Measurements from ENCODE around the gene DET1.
"Not testable (repeated sequence)": the region's sequence is repeated elsewhere in the genome, so short reads cannot be mapped to it uniquely, and the experiment has no call there.

The DET1 gene

DNA sequence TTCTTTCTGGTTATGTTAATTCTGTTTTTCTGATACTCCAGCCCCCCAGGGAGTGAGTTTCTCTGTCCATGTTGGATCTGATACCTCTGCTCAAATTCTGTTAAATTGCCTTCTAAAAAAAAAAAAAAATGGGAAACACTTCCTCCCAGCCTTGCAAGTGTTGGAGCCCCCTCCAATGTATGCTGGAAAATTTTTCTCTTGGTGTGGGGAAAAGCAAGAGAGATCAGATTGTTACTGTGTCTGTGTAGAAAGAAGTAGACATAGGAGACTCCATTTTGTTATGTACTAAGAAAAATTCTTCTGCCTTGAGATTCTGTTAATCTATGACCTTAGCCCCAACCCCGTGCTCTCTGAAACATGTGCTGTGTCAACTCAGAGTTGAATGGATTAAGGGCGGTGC is 6.1 kb downstream of the DET1 start:
- not testable (repeated sequence) for DNase-seq (ENCODE audit: low read depth)

- no peak for DNase-seq (ENCODE audit: low read depth)
These were observed 7.0 kb downstream of the DET1 start for GRCh38 chr15:88539441-88539840.

DNA sequence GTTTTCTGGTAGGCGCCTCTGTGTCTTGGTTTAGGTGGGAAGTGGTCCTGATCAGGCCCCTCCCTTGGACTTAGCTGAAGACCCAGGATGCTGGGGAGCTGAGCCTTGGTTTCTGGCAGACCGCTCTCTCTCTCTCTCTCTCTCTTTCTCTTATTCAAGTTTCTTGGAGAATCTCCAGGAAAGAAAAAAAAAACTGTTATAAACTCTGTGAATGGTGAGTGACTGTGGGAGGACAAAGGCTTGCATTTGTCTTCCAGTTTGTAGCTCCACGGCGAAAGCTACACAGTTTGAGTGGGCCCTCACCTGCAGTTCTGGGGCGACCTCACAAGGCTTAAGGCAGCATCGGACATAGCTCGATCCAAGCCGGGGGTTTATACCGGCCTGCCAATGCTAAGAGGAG is 7.5 kb downstream of the DET1 start:
- no peak for DNase-seq (ENCODE audit: low read depth)

GRCh38 chr15:88537591-88538317 is 8.7 kb downstream of the DET1 start:
- no peak for DNase-seq (ENCODE audit: low read depth)

DNA sequence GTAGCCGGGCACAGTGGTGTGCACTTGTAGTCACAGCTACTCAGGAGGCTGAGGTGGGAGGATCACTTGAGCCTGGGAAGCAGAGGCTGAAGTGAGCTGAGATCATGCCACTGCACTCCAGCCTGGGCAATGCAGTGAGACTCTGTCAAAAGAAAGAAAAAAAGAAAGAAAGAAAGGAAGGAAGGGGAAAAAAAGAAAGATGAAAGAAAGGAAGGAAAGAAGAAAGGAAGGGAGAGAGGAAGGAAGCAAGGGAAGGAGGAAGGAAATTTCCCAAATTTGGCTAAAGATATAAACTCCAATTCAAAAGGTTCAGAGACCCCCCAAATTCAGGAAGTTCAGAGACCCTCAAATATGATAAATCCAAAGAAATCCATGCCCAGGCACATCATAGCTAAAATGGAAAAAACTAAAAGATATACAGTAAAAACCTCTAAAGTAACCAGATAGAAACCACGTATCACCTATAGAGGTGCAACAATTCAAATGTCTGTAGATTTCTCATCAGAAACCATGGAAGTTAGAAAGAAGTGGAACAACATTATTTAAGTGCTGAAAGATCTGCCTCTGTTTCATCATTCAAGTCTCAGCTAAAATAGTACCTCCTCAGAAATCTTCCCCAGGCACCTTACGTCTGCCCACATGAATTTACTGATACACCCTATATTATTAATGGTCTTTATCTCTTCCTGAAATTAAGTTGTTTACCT is 10.7 kb downstream of the DET1 start:
- no peak for DNase-seq (ENCODE audit: low read depth)

DNA sequence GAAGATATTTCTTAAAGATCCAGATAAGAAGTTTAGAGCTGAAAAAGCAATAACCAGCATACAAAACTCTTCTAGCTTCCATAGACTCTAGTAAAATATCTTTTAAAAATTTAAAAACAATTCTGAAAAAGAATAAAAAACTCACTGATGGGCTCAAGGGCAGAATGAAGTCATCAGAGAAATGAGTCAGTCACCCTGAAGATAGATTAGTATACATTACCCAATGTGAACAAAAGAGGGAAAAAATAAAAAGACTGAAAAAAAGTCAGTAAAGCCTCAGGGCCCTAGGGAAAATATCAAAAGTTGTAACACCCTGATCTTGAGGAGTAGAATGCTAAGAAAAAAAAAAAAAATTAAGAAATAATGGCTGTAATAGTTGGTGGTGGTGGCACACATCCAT is 11.4 kb downstream of the DET1 start:
- DNase-seq (ENCODE audit: low read depth): no peak

GRCh38 chr15:88533376-88533775 is 13.1 kb downstream of the DET1 start:
- DNase-seq (ENCODE audit: low read depth): no peak

DNA sequence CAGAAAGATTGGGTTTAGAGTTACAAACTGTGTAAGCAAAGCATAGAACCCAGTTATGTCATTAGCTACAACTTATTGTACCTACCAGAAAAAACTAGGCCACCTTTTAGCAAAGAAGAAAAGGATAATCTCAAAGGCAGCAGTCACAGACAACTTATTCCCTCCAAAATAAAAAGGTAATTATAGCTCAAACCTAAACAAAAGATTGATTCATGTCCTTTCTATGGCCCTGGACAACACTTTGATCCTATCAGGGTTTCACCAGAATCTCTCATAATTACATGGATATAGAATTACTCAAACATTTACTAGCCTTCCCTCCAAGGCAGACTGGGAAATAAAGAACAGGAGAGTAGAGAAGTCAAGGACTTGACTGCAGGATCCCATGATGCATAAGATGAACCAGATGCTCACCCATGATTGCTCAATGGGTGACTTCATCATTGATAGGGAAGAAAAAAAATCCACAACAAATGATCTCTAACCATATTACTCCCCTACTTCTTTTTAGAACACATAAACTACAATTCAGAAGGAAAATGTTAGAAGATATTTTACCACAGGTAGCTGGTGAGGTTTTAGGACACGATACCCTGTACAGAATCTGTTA is 17.4 kb downstream of the DET1 start:
- DNase-seq (ENCODE audit: low read depth): no peak

DNA sequence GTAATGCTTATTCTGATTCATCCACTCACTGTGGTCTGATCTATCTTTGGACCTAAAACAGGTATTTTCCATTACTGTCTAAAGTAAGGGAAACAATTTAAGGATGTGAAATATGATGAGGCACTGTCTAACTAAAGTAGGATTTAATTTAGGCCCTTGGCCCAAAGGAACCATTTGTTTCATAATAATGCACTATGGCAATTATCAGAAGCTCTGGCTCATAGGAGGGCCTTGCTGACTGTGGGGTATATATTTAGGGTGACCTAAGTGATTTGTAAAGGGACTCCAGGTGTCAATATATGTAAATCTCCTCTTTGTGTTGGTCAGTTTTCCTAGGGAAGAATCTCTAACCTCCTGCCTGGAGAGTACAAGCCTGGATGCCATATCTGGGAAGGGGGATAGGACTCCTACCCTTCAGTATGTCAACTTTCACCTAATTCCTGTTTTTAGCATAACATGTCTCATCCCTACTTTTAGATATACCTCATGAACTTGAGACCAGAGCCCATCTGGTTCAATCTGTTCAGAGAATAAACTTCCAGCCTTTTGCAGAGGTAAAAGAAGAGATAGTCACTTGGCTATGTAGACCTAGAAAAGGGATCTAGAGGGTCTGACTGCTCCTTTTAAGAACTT is 20.1 kb downstream of the DET1 start:
- DNase-seq (ENCODE audit: low read depth): no peak

GRCh38 chr15:88525418-88525817 is 21.1 kb downstream of the DET1 start:
- no peak for DNase-seq (ENCODE audit: low read depth)

DNA sequence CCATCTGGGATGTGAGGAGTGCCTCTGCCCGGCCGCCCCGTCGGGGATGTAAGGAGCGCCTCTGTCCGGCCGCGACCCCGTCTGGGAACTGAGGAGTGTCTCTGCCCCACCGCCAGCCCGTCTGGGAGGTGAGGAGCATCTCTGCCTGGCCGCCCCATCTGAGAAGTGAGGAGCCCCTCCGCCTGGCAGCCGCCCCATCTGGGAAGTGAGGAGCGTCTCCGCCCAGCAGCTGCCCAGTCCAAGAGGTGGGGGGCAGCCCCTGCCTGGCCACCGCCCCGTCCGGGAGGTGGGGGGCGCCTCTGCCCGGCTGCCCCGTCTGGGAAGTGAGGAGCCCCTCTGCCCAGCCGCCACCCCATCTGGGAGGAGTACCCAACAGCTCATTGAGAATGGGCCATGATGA is 22.4 kb downstream of the DET1 start:
- DNase-seq (ENCODE audit: low read depth): not testable (repeated sequence)

- no peak for DNase-seq (ENCODE audit: low read depth)
These were observed 27.6 kb downstream of the DET1 start for GRCh38 chr15:88518903-88519302.

DNA sequence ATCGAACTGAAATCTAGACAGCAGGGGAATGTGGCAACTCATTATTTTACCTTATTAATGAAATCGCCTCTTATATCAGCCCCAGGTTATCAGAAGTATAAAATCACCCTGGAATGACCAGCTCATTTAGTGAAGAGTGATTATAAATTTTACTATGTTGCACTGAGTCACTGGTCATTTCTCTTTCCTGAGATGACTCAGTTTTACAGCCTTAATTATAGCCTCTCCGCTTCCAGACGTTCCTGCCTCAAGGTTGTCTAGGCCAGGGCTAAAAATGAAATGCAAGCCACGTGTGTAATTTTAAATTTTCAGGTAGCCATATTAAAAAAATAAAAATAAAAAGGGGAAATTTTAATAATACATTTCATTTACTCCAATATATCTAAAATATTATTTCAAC is 33.3 kb downstream of the DET1 start:
- DNase-seq (ENCODE audit: low read depth): no peak

DNA sequence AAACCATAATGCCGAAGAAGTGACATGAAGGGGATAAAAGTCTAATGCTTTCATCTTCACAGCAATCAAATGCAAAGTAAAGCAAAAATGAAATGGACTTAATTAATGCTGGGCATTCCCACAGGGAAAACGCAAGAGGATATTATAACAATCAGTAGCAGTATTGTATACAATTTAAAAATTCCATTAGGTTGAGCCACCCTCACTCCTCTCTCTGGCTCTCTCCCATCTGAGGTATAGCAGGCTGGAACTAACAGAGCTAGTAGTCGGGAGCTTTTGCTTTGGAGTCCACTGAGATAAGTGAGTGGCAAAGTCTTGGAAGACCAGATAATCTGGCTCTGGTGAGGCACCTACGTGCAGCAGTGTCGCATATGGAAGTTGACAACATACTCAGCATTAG is 33.9 kb downstream of the DET1 start:
- no peak for DNase-seq (ENCODE audit: low read depth)

- no peak for DNase-seq (ENCODE audit: low read depth)
These were observed 34.4 kb downstream of the DET1 start for GRCh38 chr15:88512078-88512477.

DNA sequence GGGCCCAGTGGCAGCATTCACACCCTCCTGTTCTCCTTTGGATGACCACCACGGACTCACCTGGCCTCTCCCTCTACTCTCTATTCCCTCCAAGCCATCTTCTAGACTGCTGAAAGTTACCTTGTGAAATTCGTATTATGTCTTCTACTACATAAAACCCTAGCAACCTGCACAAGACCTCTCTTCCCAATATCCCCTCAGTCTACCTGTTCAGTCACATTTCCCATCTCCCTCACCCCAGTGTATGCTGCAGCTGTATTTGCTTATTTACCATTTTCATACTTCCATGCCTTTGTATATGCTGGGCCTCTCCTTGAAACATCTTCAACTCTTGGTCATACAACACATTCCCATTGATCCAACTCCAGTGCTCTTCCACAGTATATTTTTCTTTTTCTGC is 35.3 kb downstream of the DET1 start:
- DNase-seq (ENCODE audit: low read depth): no peak

DNA sequence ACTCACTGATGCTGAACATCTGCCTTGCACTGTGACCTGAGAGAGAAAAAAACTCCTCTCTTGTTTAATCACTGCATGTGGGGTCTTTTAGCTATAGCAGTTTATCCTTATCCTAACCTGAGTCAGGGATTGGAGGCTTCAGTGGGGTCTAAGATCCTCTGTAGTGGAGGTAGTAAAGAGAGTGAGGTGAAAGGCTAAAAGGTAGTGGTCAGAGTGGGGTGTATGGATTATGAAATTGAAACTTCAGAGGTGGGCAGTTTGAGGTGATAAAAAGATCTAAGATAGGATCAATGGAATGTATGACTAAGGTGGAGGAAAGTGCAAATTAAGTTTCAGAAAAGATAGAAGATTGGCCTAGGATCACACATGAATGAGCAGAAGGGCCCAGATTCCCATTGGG is 36.5 kb downstream of the DET1 start:
- DNase-seq (ENCODE audit: low read depth): no peak

DNA sequence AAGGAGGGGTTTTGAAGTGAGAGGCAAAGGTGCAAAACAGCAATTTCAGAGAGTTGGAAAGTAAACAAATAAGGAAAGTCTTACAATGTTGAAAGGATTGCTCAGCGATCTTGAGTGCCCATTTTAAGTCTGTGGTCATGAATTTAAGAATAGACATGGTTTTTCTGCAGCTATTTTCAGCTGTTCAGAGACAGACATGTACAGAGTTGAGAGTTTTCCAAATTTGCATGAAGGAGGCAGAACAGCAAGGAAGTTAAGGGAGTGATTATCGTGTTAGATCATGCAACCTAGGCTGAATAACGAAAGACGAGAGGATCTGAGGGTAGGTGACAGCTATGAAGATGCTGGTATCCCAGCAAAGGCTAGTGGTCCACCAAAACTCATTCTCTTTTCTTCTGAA is 37.2 kb downstream of the DET1 start:
- no peak for DNase-seq (ENCODE audit: low read depth)

GRCh38 chr15:88506628-88507027 is 39.9 kb downstream of the DET1 start:
- DNase-seq (ENCODE audit: low read depth): no peak

DNA sequence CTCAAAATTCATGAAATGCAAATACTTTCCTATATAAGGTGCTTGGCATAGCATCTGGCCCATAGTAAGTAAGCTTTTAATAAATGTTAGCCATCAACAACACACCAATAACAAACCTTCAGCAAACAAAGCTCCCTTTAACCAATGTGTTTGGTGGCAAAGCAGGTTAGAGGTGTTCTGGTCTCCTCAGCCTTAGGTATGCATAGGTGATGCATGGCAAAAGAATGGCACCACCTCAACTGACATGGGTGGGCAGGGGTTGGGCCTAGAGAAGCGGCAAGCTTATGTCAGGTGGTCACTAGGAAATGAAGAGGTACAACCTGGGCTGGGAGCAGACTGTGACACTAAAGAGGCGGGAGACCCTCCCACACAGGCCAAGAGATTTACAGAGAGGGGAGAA is 40.8 kb downstream of the DET1 start:
- no peak for DNase-seq (ENCODE audit: low read depth)

DNA sequence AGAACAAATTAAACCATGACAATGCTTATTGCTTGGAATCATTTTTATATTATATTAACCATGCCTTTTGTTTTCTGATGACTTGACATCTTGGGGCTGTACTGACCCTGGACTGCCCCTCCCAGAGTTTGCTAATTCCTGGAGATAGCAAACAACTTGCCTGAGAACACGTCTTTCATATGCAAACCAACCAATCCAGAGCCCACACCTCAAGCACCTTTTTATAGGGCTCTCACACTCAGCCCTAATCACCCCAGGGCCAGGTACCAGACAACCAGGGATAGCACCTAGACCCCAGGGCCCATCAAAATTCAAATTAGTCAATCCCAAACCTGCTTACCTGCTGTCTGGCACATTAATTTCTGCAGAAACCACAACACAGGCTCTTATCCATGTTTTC is 42.0 kb downstream of the DET1 start:
- no peak for DNase-seq (ENCODE audit: low read depth)

DNA sequence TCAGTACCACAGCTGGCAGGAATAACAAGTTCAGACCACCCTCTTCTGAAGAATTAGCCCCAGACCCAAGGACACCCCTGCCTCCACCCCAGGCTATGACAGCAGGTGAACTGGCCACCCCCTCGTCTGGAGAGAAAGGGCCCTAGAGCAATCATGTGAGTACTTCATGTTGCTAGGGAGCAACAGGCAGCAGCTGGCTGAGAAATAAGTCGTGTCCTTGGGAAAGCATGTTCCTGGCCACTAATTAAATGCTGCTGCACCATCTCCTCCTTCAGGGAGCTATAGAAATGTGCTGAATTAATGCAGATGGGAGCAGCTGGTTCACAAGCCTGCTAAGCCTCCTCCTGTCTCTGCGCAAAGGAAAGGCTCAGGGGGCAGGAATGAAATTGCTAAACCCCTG is 47.5 kb downstream of the DET1 start:
- no peak for DNase-seq (ENCODE audit: low read depth)
